Fibroblast of upper back skin (primary cell): Measurements from ENCODE around the gene PSD2.

Experiments used
- DNase-seq: peaks from one replicate; pipeline ENCODE4 v3.0.0-alpha.2; 2013

The PSD2 gene

DNA sequence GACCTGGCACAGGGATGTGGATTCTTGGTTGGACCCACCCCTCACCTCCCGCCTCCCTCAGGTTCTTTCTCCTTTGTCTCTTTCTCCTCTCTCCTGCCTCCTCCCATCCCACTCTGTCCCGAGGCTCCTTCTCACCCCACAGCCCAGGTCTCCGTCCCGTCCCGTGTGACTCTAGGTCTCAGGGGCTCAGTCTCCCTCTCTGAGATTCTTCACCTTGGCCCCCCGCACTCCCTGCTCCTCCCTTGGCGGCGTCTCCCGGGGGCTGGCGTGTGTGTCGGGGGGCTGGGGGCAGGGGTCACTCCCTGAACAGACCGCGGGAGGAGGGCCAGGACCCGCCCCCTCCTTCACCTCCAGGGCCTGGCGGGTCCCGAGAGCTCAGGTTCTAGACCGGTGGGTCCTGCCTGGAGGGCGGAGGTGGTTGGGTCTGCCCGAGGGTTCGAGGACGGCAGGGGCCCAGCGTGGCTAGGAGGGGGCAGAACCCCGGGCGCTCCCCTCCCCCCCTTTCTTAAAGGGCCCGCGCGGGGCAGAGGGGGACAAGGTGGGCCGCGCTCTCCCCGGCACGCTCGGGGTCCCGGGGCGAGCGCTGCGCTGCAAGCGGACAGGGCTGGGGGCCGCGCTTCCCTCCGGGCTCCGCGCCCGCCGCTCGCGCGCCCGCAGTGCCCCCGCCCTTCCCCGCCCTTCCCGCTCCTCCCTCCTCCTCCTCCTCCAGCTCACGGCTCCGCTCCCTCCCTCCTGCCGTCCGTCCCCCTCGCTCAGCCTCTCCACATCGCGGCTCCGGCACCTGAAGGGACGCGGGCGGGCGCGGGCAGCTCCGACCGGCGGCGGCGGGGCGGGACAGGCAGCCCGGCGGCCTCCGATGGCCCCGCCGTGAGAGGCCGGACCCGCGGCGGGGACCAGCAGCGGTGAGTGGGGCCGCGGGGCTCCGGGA lies at the start of gene PSD2:
Gene PSD2 (plus strand): TSS at position 735 of the 928 bp plus-strand sequence. CDS start 13,633 bp downstream, outside the sequence.
- DNase-seq, result no peak

- DNase-seq, result peak; percentile 62
Measured at GRCh38 chr5:139746691-139747582, 48.7 kb upstream of the PSD2 start.

DNA sequence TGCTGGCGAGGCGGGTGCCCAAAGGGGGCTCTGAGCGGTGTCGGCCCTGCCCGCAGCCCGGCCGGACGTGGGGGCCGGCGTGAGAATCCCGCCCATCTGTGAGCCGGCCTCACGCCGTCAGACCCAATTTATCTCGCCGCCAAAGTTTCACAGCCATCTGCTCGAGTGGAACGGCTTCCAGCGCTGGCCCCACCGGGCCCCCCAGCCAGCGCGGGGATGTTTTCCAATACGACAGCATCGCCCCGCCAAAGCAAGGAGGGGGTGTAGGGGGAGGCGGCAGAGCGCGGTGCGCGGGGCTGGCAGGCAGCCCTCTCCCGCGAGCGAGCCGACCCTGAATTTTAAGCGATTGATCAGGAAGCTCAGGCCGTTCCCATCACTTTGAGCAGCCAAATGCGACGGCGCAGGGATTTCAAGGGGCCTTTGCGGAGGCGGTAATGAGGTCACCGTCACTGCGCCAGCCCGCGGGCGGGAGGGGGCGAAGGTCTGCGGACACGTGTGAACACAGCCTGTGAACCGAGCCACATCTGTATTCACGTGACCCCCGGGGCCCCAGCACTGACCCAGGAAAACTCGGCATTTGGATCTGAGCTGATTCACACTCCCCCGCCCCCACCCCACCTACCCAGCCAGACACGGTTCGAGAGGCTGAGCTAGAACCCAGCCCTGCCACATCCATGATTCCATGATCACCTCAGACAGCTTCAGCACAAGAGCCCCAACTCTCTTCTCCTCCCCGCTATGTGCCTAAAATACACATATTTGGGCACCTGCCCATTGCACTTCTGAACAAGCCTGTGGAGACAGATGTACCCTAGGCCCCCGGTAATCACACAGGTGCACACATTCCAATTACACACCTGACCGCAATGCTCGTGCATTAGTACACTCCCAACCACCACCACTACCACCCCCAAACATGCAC lies 47.8 kb upstream of the PSD2 start:
- peak; percentile 37 for DNase-seq

DNA sequence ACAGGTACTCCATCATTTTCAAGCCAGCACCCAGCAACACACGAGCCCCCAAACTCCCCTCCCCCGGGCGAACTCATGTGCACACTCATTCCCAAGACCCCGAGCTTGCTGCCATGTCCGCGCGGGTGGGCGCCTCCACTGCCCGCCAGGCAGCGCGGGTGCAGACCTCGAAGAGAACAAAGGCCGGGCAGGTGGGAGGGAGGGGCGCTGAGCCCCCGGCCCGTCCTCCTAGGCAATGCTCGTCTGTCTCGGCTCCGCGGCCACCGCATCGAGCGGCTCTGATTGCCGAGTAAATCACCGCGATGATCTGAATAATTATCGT lies 47.1 kb upstream of the PSD2 start:
- DNase-seq, result no peak

- peak; percentile 24 for DNase-seq
Measured at GRCh38 chr5:139749242-139749641, 46.4 kb upstream of the PSD2 start.

DNA sequence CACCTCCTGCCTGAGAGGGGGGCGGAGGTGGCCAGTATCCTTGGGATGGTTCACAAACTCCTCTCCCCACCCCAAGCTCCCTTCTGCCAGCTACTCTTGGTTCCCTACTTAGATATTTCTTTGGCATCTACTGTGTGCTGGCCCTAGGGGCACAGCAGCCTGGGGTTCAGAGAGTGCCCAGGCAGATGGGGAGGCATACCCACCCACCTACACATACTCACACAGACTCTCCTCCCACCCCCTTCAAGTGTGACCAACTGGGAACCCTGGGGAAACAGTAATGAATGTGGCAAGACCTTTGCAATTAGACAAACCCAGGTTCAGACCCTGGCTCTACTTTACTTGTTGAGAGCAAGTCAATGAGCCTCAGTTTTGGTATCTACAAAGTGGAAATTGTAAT lies 44.4 kb upstream of the PSD2 start:
- no peak for DNase-seq

- DNase-seq, result peak; percentile 79
Measured at GRCh38 chr5:139752506-139753473, 42.8 kb upstream of the PSD2 start.

DNA sequence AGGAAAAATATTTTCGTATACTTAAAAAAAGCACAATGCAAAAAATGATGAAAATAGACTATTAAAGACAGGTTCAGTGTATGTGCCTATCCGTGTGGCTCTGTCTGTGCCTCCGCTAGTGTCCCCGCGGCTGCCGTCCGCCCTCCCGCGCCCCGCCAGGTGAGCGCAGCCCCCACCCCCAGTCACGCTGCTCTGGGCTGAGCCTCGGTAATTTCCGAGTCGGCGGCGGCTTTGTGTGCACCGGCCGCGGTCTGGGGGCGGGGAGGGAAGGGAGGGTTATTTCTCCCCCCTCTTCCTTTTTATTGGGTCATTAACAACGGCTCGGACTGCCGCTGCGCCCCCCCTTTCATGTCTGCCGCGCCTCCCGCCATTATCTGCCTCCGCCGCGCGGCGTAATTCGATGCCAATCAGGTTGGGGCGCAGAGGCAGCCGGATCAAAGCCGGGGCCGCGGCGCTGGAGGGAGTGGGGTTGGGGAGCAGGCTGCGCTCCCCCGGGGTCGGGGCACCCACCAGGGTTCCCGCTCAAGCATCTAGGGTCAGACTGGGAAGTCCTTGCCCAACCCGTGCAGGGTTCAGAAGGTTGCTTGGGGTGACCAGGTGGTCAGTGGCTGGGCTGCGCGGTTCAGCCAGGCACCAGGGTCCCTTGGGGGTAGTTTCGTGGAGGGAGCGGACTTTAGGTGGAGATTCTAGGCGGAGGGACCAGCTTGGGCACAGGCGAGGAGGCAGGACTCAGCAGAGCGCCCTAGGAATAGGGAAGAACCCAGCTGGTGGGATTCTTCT lies 39.5 kb upstream of the PSD2 start:
- no peak for DNase-seq

- DNase-seq, result no peak
Measured at GRCh38 chr5:139756971-139757370, 38.6 kb upstream of the PSD2 start.

DNA sequence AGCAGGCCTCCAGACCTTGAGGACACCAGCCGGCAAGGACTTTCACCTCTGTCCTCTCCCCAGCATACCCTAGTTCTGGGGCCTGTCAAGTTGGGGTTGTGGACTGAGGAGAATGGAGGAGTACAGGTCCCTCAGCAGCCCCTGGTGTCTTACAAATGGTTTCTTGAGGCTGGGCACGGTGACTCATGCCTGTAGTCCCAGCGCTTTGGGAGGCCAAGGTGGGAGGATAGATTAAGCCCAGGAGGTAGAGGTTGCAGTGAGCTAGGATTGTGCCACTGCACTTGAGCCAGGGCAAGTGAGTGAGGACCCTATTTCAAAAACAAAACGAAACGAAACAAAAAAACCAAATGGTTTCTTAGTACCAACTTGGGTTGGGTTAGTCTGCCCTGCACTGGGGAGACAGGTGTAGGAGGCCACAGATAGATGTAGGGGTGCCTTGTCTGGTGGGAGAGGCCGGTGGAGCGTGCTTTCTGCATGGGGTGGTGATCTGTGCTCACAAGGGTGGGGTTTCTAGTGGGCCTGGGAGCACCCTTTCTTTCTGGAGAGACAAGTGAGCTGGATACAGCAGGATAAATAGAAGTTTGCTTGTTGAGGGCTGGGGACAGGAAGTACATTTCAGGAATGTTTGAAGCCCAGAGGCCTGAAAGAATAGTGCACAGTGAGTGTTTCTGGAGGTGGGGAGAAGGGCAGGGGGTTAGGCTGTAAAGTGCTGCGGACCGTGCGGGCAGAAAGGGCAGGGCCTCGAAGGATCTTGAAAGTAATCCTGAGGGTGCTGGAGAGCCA lies 37.7 kb upstream of the PSD2 start:
- no peak for DNase-seq

DNA sequence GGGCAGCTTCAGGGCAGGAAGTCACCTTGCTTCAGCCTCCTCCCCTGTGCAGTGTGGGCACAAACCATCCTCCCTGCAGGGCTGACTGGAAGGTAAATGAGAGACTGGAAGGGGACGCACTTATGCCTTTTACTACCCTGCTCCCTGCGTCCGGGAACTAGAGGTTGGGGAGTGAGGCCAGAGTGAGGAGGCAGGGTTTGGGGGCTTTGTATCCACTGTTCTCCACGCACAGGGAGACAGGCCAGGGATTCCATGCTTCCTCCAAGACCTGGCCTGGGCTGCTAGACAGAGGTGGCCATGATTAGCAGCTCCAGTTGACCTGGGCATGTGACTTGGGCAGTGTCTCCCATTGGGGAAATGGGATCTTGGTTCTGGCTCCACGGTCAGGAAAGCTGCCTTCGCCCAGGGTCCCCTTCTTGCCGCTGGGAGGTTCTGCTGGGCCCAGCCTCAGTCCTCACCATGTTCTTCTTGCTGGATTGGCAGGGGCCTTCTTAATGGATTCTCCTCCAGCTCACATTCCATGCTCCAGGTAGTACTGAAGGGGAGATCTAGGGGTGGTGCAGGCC lies 37.0 kb upstream of the PSD2 start:
- no peak for DNase-seq

DNA sequence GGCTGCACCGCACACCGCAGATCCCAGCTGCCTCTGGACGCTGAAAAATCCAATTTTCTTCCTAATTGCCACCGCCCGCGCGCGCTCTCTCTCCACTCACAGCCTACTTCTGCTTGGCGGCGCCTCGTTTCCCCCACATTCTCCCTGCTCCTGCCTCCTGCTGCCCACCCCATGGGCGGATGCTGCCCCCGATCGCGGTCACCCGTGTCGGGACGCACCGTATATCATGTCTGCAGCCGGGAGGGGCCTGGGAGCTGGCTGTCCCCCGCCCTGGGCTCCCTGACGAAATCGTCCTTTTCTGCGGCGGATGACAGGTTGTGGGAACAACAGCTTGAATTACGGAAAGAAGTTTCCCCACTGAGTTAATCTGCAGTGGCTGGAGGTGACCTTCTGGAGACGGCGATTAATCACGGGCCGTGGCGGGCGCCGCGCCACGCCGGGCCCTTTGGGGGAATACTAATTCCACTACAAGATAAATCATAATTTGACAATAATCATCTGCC lies 36.3 kb upstream of the PSD2 start:
- peak; percentile 19 for DNase-seq

GRCh38 chr5:139760066-139761056 lies 35.2 kb upstream of the PSD2 start:
- DNase-seq, result peak; percentile 41

GRCh38 chr5:139761057-139761450 lies 34.6 kb upstream of the PSD2 start:
- no peak for DNase-seq

DNA sequence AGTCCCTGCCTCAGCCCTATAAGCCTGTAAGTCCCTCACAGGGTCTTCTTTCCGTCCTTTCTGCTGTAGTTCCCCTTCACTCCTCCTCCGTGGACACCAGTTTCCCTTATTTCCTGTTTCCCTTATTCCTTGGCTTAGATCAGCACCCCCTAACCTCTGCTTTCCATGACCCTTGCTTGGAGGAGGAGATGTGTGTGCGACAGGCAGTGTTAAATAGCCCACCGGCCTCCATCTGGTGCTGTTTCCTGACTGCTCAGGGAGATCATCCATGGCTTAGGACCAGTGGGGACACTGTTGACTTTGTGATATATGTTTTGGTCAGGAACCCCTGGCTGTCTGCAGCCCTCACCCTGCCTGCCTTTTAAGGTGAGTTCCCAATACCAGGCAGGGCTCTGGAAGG lies 34.1 kb upstream of the PSD2 start:
- no peak for DNase-seq

GRCh38 chr5:139762615-139763170 lies 32.9 kb upstream of the PSD2 start:
- DNase-seq, result no peak

DNA sequence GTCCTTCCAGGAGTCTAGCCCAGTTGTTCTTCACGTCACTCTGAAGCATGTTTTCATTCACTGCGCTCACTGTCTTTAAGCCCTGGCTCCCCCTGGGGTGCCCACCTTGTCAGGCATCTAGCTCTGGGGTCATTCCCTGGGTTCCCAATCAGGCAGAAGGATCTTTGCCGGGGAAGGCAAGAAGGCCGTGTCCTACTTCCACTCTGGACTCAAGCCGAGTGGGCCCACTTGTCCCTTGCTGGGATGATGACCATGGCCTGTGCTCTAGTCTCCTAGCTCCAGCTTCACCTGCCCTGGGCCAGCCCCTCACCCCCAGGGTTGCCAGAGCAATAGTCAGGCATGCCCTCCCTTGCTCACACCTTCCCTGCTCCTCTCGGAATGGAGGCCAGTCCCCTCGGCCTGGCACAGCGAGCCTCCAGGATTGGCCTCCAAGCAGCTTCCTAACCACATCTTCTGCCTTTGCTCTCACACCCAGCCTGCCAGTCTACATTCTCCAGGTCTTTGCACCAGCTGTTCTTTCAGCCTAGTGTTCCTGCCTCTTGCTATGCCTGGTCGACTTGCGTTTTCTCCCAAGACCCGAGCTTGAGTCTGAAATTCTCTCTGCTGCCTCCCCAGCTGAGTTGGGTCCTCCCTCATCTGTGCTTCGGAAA lies 32.2 kb upstream of the PSD2 start:
- no peak for DNase-seq
